AG04450 (cell line): ENCODE measurements around the gene STK17A. TPM values are rescaled to one million over a fixed set of nuclear protein-coding genes. Genes with fewer than 3 reads are reported as not detected.

ENCODE experiments used
- CTCF ChIA-PET: fragments of 300-600, 350-600 bp; formaldehyde crosslinking; extraction: SDS; loops from one replicate; lab custom pipeline; 2022; ENCODE audit warnings: antibody characterized with exemption, inconsistent platforms; lab: Charles Lee
- POLR2A ChIA-PET: fragments of 350-600 bp; formaldehyde crosslinking; extraction: SDS; loops from one replicate; lab custom pipeline; 2021; ENCODE audit warnings: antibody characterized with exemption, inconsistent platforms; lab: Yijun Ruan, JAX
- DNase-seq: peaks from one replicate; pipeline ENCODE4 v3.0.0-alpha.2; 2011; ENCODE audit warnings: low read depth, low spot score
- H3K27ac ChIP-seq: one replicate; pipeline ENCODE4 v1.5.1; 2012; ENCODE audit warnings: low read depth, low read length, control low read depth
- H3K27me3 ChIP-seq: one replicate; pipeline ENCODE4 v1.6.0; 2012; ENCODE audit warnings: low read length; ENCODE audit not compliant: control insufficient read depth, insufficient read depth
- H3K4me3 ChIP-seq: 2 replicates; pipeline ENCODE4 v1.5.1; 2011; ENCODE audit warnings: mild to moderate bottlenecking, low read depth, low read length, control low read depth
- H3K9me3 ChIP-seq: 2 replicates; pipeline ENCODE4 v1.5.1; 2012; ENCODE audit warnings: low read length; ENCODE audit not compliant: control insufficient read depth, insufficient read depth
- polyA plus RNA-seq: library from polyadenylated mRNA; depleted of rRNA; stranded (reverse); fragments of >200 nt; gene quantifications from 2 replicates; pipeline ENCODE4 v1.2.3, GENCODE V29; 2011
- TF ChIP-seq, protein P1 (sequence below): IDR thresholded peaks from 2 replicates; pipeline ENCODE4 v1.5.1; 2011; ENCODE audit warnings: low read depth, low read length, control low read depth, inconsistent platforms

Gene STK17A
- polyA plus RNA-seq, 1 experiment: 39.7 TPM

GRCh38 chr7:43619213-43620012, 36.5 kb downstream of the STK17A start:
- no peak for DNase-seq

DNA sequence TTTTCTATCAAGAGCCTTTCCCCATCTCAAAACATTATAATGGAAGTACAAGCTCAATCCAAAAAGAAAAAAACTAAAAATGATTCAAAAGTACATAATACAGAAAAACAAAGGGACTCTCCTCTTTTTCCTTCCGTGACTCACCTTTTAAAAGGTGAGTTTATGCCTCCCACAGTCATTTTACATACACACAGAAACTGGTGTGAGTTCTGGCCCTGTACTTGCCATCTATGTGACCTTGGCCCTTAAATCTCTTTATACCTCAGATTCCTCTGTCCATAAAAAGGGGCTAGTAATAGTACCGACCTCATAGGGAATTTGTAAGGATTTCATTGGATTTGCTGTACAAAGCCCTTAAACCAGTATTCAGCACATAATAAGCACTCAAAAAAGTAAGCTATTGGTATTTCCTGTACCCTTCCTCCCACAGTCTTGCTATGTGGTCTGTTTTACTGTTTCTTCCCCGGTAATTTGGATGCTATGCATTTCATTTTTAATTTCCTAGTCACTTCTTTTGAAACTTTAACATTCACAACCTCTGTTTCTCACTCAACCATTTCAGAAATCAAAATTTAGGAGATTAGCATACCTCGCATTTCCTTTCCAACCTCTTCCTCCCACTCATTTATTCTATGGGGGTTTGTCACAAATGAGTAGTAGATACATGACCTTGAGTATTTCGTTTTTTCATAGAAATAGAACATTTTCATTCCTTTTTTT, 39.0 kb downstream of the STK17A start:
- Histone ChIP-seq H3K27me3 (no peaks in the 10 kb centered on the region), H3K27ac (no peak overlapping the region), H3K9me3 (no peaks in the 10 kb centered on the region), H3K4me3 (no peak overlapping the region)
- DNase-seq: no peak
- TF ChIP-seq, protein P1, sequence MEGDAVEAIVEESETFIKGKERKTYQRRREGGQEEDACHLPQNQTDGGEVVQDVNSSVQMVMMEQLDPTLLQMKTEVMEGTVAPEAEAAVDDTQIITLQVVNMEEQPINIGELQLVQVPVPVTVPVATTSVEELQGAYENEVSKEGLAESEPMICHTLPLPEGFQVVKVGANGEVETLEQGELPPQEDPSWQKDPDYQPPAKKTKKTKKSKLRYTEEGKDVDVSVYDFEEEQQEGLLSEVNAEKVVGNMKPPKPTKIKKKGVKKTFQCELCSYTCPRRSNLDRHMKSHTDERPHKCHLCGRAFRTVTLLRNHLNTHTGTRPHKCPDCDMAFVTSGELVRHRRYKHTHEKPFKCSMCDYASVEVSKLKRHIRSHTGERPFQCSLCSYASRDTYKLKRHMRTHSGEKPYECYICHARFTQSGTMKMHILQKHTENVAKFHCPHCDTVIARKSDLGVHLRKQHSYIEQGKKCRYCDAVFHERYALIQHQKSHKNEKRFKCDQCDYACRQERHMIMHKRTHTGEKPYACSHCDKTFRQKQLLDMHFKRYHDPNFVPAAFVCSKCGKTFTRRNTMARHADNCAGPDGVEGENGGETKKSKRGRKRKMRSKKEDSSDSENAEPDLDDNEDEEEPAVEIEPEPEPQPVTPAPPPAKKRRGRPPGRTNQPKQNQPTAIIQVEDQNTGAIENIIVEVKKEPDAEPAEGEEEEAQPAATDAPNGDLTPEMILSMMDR: no peak
- POLR2A ChIA-PET: interaction anchor here (0.9 to 1.4 kb wide), 3 partner anchors 18 to 36 kb away, joined by 3 to 5 read pairs (median 5); no protein-coding TSS in a partner anchor
- CTCF ChIA-PET: interaction anchor here (1.0 to 8.1 kb wide), 3 partner anchors 17 to 78 kb away, joined by 3 to 46 read pairs (median 9); partner anchors contain the start of gene STK17A

More at GRCh38 chr7:43619213-43620012, 36.5 kb downstream of the STK17A start:
- Histone ChIP-seq H3K27ac (no peak overlapping the region), H3K27me3 (no peaks in the 10 kb centered on the region), H3K9me3 (no peaks in the 10 kb centered on the region), H3K4me3 (no peak overlapping the region)
- CTCF ChIA-PET: interaction anchor here (1.0 to 8.1 kb wide), 3 partner anchors 38 to 220 kb away, joined by 3 to 46 read pairs (median 3); partner anchors contain the start of gene STK17A
- TF ChIP-seq, protein P1: no peak
- POLR2A ChIA-PET: no interaction called here

GRCh38 chr7:43624156-43624555, 41.2 kb downstream of the STK17A start:
- POLR2A ChIA-PET: no interaction called here
- no peaks in the 10 kb centered on the region for H3K9me3 ChIP-seq
- CTCF ChIA-PET: no interaction called here
- no peak for DNase-seq
- no peak overlapping the region for H3K27ac ChIP-seq
- H3K27me3 ChIP-seq: no peaks in the 10 kb centered on the region
- H3K4me3 ChIP-seq: no peak overlapping the region
- TF ChIP-seq, protein P1: no peak

DNA sequence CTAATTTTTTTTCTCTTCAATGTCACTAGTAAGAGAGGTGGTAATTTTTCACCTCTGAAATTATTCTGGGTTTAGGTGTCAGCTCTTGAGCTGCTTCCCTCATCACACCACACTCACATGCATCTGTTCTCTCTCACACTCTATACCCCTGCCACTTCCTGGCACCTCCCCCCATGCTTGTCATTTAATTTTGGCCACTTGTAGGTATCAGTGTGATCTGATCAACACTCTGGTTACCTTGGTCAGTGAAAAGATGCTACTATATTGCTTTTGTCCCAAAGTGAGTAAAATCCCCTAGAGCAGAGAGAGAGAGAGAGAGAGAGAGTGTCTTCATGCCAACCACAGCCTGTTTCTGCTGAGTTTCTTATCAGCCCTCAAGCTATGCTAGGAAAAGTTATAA, 42.5 kb downstream of the STK17A start:
- TF ChIP-seq, protein P1: no peak
- H3K4me3 ChIP-seq: no peak overlapping the region
- H3K27ac ChIP-seq: no peak overlapping the region
- H3K9me3 ChIP-seq: no peaks in the 10 kb centered on the region
- POLR2A ChIA-PET: no interaction called here
- DNase-seq: no peak
- no peaks in the 10 kb centered on the region for H3K27me3 ChIP-seq
- CTCF ChIA-PET: interaction anchor here (1.0 kb wide), 2 partner anchors 43 to 96 kb away, joined by 3 to 5 read pairs; no protein-coding TSS in a partner anchor
